Tibial nerve (tissue), 4 donors: ENCODE measurements around the gene CLNK. TPM values are rescaled to one million over a fixed set of nuclear protein-coding genes. Genes with fewer than 3 reads are reported as not detected.
A peak's percentile ranks its signal among the peaks of the same experiment; 100 is the strongest.

ENCODE experiments used
- DNase-seq, 2 donors: peaks; one replicate each; pipeline ENCODE4 v3.0.0-alpha.2; 2019; ENCODE audit warnings: low spot score in 2 of 2
- H3K27ac ChIP-seq, 4 donors: fragments of 200-600 bp; sonication (generic) in 3 of 4; one replicate each; pipeline ENCODE4 v1.5.1; 2017 to 2019; ENCODE audit warnings: mild to moderate bottlenecking in 1 of 4
- H3K27me3 ChIP-seq, 2 donors: fragments of 200-600 bp; sonication (generic) in 1 of 2; one replicate each; pipeline versions ENCODE4 v1.5.1 to v1.6.0; 2017 to 2019
- H3K36me3 ChIP-seq, 3 donors: fragments of 200-600 bp; sonication (generic); one replicate each; pipeline ENCODE4 v1.5.1; 2018 to 2019
- H3K4me1 ChIP-seq, 4 donors: fragments of 200-600 bp; sonication (generic) in 3 of 4; one replicate each; pipeline ENCODE4 v1.5.1; 2017 to 2019
- H3K4me3 ChIP-seq, 4 donors: fragments of 200-600 bp; sonication (generic) in 3 of 4; one replicate each; pipeline ENCODE4 v1.5.1; 2017 to 2019; ENCODE audit warnings: mild to moderate bottlenecking in 1 of 4, moderate library complexity in 1 of 4
- H3K9me3 ChIP-seq, 4 donors: fragments of 200-600 bp; sonication (generic) in 3 of 4; one replicate each; pipeline ENCODE4 v1.5.1; 2017 to 2019
- EP300 ChIP-seq, 2 donors: sonication (generic); formaldehyde crosslinking; IDR thresholded peaks; one replicate each; pipeline ENCODE4 v1.6.1; 2017; ENCODE audit warnings: antibody characterized with exemption in 2 of 2, mild to moderate bottlenecking in 1 of 2
- POLR2A ChIP-seq, 2 donors: fragments of 450-650 bp; IDR thresholded peaks; one replicate each; pipeline ENCODE4 v1.6.1; 2017; ENCODE audit warnings: antibody characterized with exemption in 2 of 2, mild to moderate bottlenecking in 2 of 2, moderate library complexity in 2 of 2
- WGBS, 2 donors: methylation state at CpG; one replicate each; pipeline ENCODE4 v1.1.5; 2018; 5-methylcytosine and 5-hydroxymethylcytosine counted together
- total RNA-seq, 4 donors: library from RNA; depleted of rRNA; stranded (reverse); fragments of >200 nt; gene quantifications; one replicate each; pipeline ENCODE4 v1.1.0, GENCODE V29; 2016
- TF ChIP-seq, protein P1 (sequence below), 5 experiments: fragments of 200-600 bp in 3 of 5; fragments of 450-650 bp in 2 of 5; sonication (generic) in 3 of 5; IDR thresholded peaks; one replicate each; pipeline ENCODE4 v1.5.1; 2016 to 2019; ENCODE audit warnings: antibody characterized with exemption in 5 of 5, mild to moderate bottlenecking in 3 of 5, moderate library complexity in 2 of 5

The CLNK gene
- total RNA-seq, 4 donors from 2014 or later, result not detected

DNA sequence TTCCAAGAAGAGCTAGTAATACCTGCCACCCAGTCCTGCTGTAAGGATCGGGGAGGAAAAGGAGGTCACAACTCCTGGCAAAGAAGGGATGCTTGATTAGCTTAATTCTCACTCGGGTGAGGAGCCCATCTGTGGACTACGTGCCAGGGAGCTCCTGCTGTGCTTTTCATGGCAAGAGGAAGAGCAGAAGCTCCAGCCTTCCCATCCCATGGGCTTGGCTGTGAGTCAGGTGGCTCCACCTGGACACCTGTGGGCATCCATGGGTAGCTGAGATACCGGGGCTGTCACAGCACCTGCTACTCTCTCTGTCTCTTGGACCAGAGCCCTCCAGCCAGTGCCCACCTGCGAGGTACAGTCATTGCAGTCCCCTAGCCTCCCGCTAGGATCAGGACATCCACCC lies 18.0 kb downstream of the CLNK start:
- Histone ChIP-seq H3K4me1 (no peaks in the 10 kb centered on the region), H3K36me3 (no peaks in the 10 kb centered on the region), H3K4me3 (no peak overlapping the region), H3K27ac (no peak overlapping the region), H3K9me3 (no peaks in the 10 kb centered on the region), H3K27me3 (no peaks in the 10 kb centered on the region)
- TF ChIP-seq POLR2A (IDR thresholded peaks at IDR 0.05) (no peak), EP300 (IDR thresholded peaks at IDR 0.05) (no peak)
- TF ChIP-seq, protein P1, sequence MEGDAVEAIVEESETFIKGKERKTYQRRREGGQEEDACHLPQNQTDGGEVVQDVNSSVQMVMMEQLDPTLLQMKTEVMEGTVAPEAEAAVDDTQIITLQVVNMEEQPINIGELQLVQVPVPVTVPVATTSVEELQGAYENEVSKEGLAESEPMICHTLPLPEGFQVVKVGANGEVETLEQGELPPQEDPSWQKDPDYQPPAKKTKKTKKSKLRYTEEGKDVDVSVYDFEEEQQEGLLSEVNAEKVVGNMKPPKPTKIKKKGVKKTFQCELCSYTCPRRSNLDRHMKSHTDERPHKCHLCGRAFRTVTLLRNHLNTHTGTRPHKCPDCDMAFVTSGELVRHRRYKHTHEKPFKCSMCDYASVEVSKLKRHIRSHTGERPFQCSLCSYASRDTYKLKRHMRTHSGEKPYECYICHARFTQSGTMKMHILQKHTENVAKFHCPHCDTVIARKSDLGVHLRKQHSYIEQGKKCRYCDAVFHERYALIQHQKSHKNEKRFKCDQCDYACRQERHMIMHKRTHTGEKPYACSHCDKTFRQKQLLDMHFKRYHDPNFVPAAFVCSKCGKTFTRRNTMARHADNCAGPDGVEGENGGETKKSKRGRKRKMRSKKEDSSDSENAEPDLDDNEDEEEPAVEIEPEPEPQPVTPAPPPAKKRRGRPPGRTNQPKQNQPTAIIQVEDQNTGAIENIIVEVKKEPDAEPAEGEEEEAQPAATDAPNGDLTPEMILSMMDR (IDR thresholded peaks at IDR 0.05), result no peak
- 73 to 83% methylated on average over 5 to 6 of the region's 6 CpGs for WGBS, 2 donors
- no peak for DNase-seq

DNA sequence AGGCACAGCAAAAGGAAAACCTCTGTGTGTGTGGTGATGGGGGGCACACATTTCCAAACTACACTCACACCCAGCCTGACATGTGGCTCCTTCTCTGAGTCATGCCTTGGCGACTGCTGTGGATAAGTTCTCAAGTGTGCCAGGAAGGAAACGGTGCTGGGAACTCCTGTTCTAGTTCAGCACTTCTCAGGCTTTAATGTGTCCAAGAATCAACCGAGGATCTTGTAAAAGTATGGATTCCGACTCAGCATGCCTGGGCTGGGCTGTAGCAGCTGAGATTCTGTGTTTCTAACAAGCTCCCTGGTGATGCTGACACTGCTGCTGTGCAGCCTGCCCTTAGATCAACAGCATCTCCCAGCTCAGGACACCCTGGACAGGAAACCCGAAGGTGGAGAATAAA lies 20.2 kb downstream of the CLNK start:
- peak in 1 of 2 donors; percentile 24 for TF ChIP-seq EP300 (IDR thresholded peaks at IDR 0.05)
- TF ChIP-seq, protein P1 (IDR thresholded peaks at IDR 0.05), result no peak
- TF ChIP-seq POLR2A (IDR thresholded peaks at IDR 0.05), result no peak
- Histone ChIP-seq H3K36me3 (no peaks in the 10 kb centered on the region), H3K9me3 (no peaks in the 10 kb centered on the region), H3K27me3 (no peaks in the 10 kb centered on the region), H3K27ac (no peak overlapping the region), H3K4me3 (no peak overlapping the region), H3K4me1 (no peaks in the 10 kb centered on the region)
- 24 to 36% methylated on average over 5 of the region's 5 CpGs for WGBS, 2 donors
- peak in 1 of 2 donors; percentile 14 for DNase-seq

DNA sequence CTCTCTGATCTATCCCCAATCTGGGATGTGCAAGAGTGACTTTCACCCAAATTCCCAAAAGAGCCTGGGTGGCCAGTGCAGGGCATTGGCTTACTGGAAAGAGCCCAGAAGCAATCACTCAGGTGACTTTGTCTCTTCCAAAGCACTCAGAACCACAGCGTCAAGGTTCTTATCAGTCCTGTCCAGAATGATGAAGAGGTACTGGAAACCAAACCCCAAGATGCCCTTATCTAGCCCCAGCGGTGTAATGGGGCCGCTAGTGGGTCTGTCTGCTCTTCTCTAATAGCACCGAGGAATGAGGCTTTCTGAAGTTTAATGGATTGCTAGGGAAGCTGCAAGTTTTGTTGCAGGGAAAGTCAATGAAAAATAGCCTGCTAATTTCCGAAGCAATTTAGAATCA lies 21.6 kb downstream of the CLNK start:
- TF ChIP-seq EP300 (IDR thresholded peaks at IDR 0.05), result no peak
- TF ChIP-seq, protein P1 (IDR thresholded peaks at IDR 0.05), result no peak
- no peak for TF ChIP-seq POLR2A (IDR thresholded peaks at IDR 0.05)
- Histone ChIP-seq H3K4me1 (no peaks in the 10 kb centered on the region), H3K36me3 (no peaks in the 10 kb centered on the region), H3K9me3 (no peaks in the 10 kb centered on the region), H3K27me3 (no peaks in the 10 kb centered on the region), H3K4me3 (no peak overlapping the region), H3K27ac (no peak overlapping the region)
- DNase-seq, result no peak
- 77 to 83% methylated on average over 5 of the region's 5 CpGs for WGBS, 2 donors

DNA sequence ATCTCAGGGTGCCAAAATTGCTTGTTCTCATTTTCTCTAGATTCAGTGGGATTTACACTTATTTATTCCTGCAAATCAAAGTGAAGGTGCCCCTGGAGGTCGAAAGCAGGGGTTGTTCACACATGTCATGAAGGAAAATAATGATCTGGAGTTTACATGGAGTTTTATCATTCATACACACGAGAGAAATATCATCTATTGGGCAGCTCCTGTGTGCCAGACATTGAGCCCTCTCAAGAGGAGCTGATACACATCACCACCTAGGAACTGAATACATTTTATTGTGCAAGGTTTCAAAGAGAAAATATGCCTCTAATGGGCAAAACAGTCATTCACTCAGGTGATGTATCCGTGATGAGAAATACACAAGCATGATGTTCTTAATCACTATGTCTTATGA lies 23.5 kb downstream of the CLNK start:
- WGBS, 2 donors, result 82 to 84% methylated on average over 3 of the region's 3 CpGs
- no peak for DNase-seq

DNA sequence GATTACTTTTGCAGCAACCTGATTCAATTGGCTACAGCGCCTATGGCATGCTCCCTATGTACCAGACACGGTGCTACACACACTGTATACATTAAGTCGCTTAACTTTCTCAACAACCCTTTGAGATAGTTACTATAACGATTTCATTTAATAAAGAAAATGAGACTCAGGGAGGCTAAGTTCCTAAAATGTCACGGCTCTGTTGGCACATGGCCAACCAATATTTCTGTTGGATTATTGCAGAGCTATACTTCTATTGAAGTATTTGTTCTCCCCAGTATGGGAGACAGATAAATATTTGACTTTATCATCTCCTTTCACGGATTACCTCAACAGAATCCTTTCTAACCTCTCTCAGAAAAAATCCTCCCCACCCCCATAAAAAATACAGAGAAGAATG lies 25.3 kb downstream of the CLNK start:
- no peak for DNase-seq
- no peaks in the 10 kb centered on the region for H3K4me1 ChIP-seq
- no peaks in the 10 kb centered on the region for H3K36me3 ChIP-seq
- H3K9me3 ChIP-seq, result no peaks in the 10 kb centered on the region
- H3K27ac ChIP-seq, result no peak overlapping the region
- 70 to 78% methylated on average over 6 of the region's 6 CpGs for WGBS, 2 donors
- H3K4me3 ChIP-seq, result no peak overlapping the region
- H3K27me3 ChIP-seq, result no peaks in the 10 kb centered on the region
- TF ChIP-seq POLR2A (IDR thresholded peaks at IDR 0.05) (no peak), EP300 (IDR thresholded peaks at IDR 0.05) (no peak)
- TF ChIP-seq, protein P1 (IDR thresholded peaks at IDR 0.05), result no peak

More for the DNA sequence above, 23.5 kb downstream of the CLNK start:
- no peak overlapping the region for H3K4me3 ChIP-seq
- no peaks in the 10 kb centered on the region for H3K27me3 ChIP-seq
- TF ChIP-seq POLR2A (IDR thresholded peaks at IDR 0.05) (no peak), EP300 (IDR thresholded peaks at IDR 0.05) (no peak)
- TF ChIP-seq, protein P1 (IDR thresholded peaks at IDR 0.05), result no peak
- no peaks in the 10 kb centered on the region for H3K36me3 ChIP-seq
- H3K27ac ChIP-seq, result no peak overlapping the region
- H3K4me1 ChIP-seq, result no peaks in the 10 kb centered on the region
- H3K9me3 ChIP-seq, result no peaks in the 10 kb centered on the region
